ENCODE measurements around the gene JAZF1. TPM values are rescaled to one million over a fixed set of nuclear protein-coding genes. Genes with fewer than 3 reads are reported as not detected.

The JAZF1 gene
- total RNA-seq, 1 experiment from 2014 or later: 0.95 TPM

DNA sequence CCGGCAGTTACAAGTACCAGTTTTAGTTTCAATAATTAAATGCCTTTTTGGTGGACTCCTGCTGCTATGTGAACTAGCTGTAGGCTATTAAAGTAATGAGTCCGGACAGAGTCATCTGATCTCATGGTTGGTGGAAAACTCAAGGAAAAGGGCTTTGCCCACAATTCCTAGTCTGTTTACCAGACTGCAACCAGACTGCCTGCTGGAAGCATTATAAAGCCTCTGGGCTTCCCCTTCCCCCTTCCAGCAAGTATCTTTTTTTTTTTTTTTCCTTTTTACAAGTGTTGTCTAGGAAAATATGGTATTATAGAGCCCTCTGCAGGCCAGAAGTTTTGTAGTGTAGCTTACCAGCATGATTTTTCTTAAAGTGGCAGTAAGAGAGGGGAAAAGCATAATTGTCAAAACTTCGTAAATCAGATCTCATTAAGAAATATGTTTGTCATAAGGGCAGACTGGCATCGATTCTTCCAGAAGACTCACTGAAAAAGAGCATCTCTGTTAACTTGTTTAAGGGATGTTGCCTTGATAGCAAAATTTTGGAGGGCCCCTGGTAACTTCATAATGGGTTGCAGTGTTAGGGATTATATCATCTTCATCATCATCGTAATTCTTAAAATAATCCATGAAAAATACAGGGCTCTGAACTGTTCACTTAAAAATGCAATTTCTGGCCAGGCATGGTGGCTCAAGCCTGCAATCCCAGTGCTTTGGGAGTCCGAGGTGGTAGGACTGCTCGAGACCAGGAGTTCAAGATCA, 259.3 kb downstream of the JAZF1 start:
- intact Hi-C loops (cut with micrococcal nuclease; ENCODE audit: unreplicated experiment): loop anchor here (1.0 to 10.0 kb wide), 6 partner anchors 99 to 725 kb away; no protein-coding TSS in a partner anchor
- no peak overlapping the region for H3K27ac Mint-ChIP-seq (ENCODE audit: unreplicated experiment)

DNA sequence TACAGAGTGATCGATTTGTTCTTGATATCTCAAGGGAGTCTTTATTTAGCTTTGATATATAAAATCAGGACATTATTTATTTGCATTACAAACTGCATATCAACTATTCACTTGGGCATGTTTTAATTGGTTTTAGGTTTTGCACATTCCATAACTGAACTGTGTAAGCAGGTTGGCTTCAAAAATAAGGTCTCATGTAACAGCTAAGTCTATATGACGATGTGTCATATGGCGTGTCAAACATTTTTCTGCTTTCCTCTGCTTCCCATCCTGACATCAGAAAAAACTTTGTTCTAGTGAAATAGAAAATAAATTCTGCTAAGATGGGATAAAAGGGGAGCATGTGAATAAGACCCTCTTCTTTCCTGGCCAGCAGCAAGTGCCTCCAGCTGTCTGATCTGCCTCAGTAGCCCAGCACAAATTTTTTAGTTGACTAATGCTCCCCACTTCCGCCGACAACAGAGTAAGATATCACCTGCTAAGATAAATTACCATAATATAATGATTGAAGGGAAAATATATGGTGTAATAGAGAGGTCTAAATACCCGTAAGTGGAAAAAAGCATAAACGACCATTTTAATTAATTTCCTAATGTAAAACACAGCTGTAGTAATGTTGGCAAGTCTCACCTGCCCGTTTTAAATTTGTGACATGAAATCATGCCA, 260.2 kb downstream of the JAZF1 start:
- Histone ChIP-seq H3K9me3 (no peaks in the 10 kb centered on the region), H3K27me3 (replicated peaks; ENCODE audit: control insufficient read depth, insufficient read depth, low read length) (no peaks in the 10 kb centered on the region), H3K36me3 (ENCODE audit: control insufficient read depth, insufficient read depth, low read length) (no peaks in the 10 kb centered on the region), H3K4me3 (ENCODE audit: low read depth, low read length) (no peak overlapping the region), H3K4me1 (no peaks in the 10 kb centered on the region)
- DNase-seq: no peak
- Mint-ChIP-seq H3K27me3 (ENCODE audit: insufficient read depth, unreplicated experiment) (no peaks in the 10 kb centered on the region), H3K4me3 (ENCODE audit: unreplicated experiment) (no peak overlapping the region), H3K4me1 (ENCODE audit: low read depth, unreplicated experiment) (no peaks in the 10 kb centered on the region), H3K9me3 (ENCODE audit: unreplicated experiment) (no peaks in the 10 kb centered on the region), H3K27ac (ENCODE audit: unreplicated experiment) (no peak overlapping the region), H3K36me3 (ENCODE audit: insufficient read depth, unreplicated experiment) (no peaks in the 10 kb centered on the region)
- intact Hi-C loops (cut with micrococcal nuclease; ENCODE audit: unreplicated experiment): loop anchor here (10.0 kb wide), 2 partner anchors 174 to 336 kb away; no protein-coding TSS in a partner anchor
- BruUV-seq (replicated peaks): no TSS peak
- ChIA-PET CTCF (interaction anchor here (0.6 to 1.5 kb wide), 7 partner anchors 174 to 725 kb away, joined by 3 to 28 read pairs (median 5); partner anchors contain the start of gene HOXA13), POLR2A (interaction anchor here (1.0 kb wide), 1 partner anchor 180 kb away, joined by 4 read pairs; no protein-coding TSS in a partner anchor)
- TF ChIP-seq, protein P1, sequence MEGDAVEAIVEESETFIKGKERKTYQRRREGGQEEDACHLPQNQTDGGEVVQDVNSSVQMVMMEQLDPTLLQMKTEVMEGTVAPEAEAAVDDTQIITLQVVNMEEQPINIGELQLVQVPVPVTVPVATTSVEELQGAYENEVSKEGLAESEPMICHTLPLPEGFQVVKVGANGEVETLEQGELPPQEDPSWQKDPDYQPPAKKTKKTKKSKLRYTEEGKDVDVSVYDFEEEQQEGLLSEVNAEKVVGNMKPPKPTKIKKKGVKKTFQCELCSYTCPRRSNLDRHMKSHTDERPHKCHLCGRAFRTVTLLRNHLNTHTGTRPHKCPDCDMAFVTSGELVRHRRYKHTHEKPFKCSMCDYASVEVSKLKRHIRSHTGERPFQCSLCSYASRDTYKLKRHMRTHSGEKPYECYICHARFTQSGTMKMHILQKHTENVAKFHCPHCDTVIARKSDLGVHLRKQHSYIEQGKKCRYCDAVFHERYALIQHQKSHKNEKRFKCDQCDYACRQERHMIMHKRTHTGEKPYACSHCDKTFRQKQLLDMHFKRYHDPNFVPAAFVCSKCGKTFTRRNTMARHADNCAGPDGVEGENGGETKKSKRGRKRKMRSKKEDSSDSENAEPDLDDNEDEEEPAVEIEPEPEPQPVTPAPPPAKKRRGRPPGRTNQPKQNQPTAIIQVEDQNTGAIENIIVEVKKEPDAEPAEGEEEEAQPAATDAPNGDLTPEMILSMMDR (IDR thresholded peaks at IDR 0.05; ENCODE audit: insufficient read depth in 1 of 2, low read depth in 1 of 2, low read length in 1 of 2, severe bottlenecking in 1 of 2, unreplicated experiment in 1 of 2): no peak

More for the DNA sequence above, 259.3 kb downstream of the JAZF1 start:
- Mint-ChIP-seq H3K36me3 (ENCODE audit: insufficient read depth, unreplicated experiment) (no peaks in the 10 kb centered on the region), H3K4me3 (ENCODE audit: unreplicated experiment) (no peak overlapping the region), H3K9me3 (ENCODE audit: unreplicated experiment) (no peaks in the 10 kb centered on the region), H3K27me3 (ENCODE audit: insufficient read depth, unreplicated experiment) (no peaks in the 10 kb centered on the region), H3K4me1 (ENCODE audit: low read depth, unreplicated experiment) (no peaks in the 10 kb centered on the region)
- H3K4me1 ChIP-seq: no peaks in the 10 kb centered on the region
- no peaks in the 10 kb centered on the region for H3K9me3 ChIP-seq
- no peaks in the 10 kb centered on the region for H3K27me3 ChIP-seq (replicated peaks; ENCODE audit: control insufficient read depth, insufficient read depth, low read length)
- H3K4me3 ChIP-seq (ENCODE audit: low read depth, low read length): no peak overlapping the region
- no peaks in the 10 kb centered on the region for H3K36me3 ChIP-seq (ENCODE audit: control insufficient read depth, insufficient read depth, low read length)
- DNase-seq: peak in 1 of 2 experiments; percentile 68
- CTCF ChIA-PET: interaction anchor here (0.6 to 1.5 kb wide), 12 partner anchors 16 to 726 kb away, joined by 3 to 28 read pairs (median 4); partner anchors contain the start of genes HIBADH and HOXA13
- POLR2A ChIA-PET: interaction anchor here (1.0 kb wide), 1 partner anchor 181 kb away, joined by 4 read pairs; no protein-coding TSS in a partner anchor
- no TSS peak for BruUV-seq (replicated peaks)
- TF ChIP-seq, protein P1 (IDR thresholded peaks at IDR 0.05; ENCODE audit: insufficient read depth in 1 of 2, low read depth in 1 of 2, low read length in 1 of 2, severe bottlenecking in 1 of 2, unreplicated experiment in 1 of 2): peak; percentile 66 to 68

DNA sequence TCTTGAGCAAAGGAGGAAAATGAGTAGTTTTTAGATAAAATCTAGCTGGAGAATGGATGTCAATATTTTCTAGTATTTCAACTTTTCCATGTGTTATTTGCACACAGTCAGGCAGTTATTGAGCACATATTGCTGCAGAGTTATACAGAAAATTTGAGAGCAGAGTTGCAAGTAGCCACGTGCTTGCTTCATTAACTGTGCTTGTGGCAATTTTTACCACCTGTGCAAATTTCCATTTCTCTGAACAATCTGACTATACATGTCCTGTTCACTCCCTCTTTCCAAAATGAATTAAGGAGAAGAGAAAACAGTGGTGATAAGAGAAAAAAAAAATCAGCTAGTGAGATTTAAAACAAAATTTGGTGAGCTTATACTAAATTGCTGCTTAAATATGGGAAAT, 262.1 kb downstream of the JAZF1 start:
- no peak overlapping the region for H3K27ac Mint-ChIP-seq (ENCODE audit: unreplicated experiment)
- no peaks in the 10 kb centered on the region for H3K4me1 ChIP-seq
- no peaks in the 10 kb centered on the region for H3K36me3 Mint-ChIP-seq (ENCODE audit: insufficient read depth, unreplicated experiment)
- no peaks in the 10 kb centered on the region for H3K9me3 Mint-ChIP-seq (ENCODE audit: unreplicated experiment)
- H3K27me3 Mint-ChIP-seq (ENCODE audit: insufficient read depth, unreplicated experiment): no peaks in the 10 kb centered on the region
- no peaks in the 10 kb centered on the region for H3K4me1 Mint-ChIP-seq (ENCODE audit: low read depth, unreplicated experiment)
- no peaks in the 10 kb centered on the region for H3K9me3 ChIP-seq
- CTCF ChIA-PET: no interaction called here
- DNase-seq: no peak
- intact Hi-C loops (cut with micrococcal nuclease; ENCODE audit: unreplicated experiment): loop anchor here (10.0 kb wide), 1 partner anchor 84 kb away; no protein-coding TSS in a partner anchor
- no peaks in the 10 kb centered on the region for H3K36me3 ChIP-seq (ENCODE audit: control insufficient read depth, insufficient read depth, low read length)
- no peaks in the 10 kb centered on the region for H3K27me3 ChIP-seq (replicated peaks; ENCODE audit: control insufficient read depth, insufficient read depth, low read length)
- no peak overlapping the region for H3K4me3 ChIP-seq (ENCODE audit: low read depth, low read length)
- no peak overlapping the region for H3K4me3 Mint-ChIP-seq (ENCODE audit: unreplicated experiment)
- no TSS peak for BruUV-seq (replicated peaks)
- POLR2A ChIA-PET: no interaction called here
- TF ChIP-seq, protein P1 (IDR thresholded peaks at IDR 0.05; ENCODE audit: insufficient read depth in 1 of 2, low read depth in 1 of 2, low read length in 1 of 2, severe bottlenecking in 1 of 2, unreplicated experiment in 1 of 2): no peak
